ENCODE data around the gene TEX264. TPM values are rescaled to one million over a fixed set of nuclear protein-coding genes. Genes with fewer than 3 reads are reported as not detected.

Gene TEX264
- total RNA-seq, 4 donors from 2014 or later, result 48.0 to 73.8 (median 65.4) TPM

- no peaks in the 10 kb centered on the region for H3K27me3 ChIP-seq
- DNase-seq (ENCODE audit: extremely low spot score), result no peak
- no peak overlapping the region for H3K4me3 ChIP-seq
- no peaks in the 10 kb centered on the region for H3K9me3 ChIP-seq
- H3K36me3 ChIP-seq, result peaks cover 10 to 97% (median 64%) of the 10 kb centered on the region in 4 donors
- TF ChIP-seq POLR2AphosphoS5 (IDR thresholded peaks at IDR 0.05) (no peak), POLR2A (IDR thresholded peaks at IDR 0.05; ENCODE audit: low read depth) (no peak), EP300 (IDR thresholded peaks at IDR 0.05) (no peak), CTCF (IDR thresholded peaks at IDR 0.05) (no peak)
- intact Hi-C loops (cut with DNase I), result no loop called here
- no peak overlapping the region for H3K27ac ChIP-seq (replicated peaks in 1 of 4)
- 64% methylated on average over 3 of the region's 3 CpGs for WGBS
- H3K4me1 ChIP-seq, result peaks cover 11 to 31% (median 16%) of the 10 kb centered on the region in 4 donors
These were observed 20.9 kb downstream of the TEX264 start for GRCh38 chr3:51691949-51692348.

GRCh38 chr3:51692980-51693395, 21.9 kb downstream of the TEX264 start:
- no peaks in the 10 kb centered on the region for H3K27me3 ChIP-seq
- H3K36me3 ChIP-seq, result peaks cover 10 to 97% (median 70%) of the 10 kb centered on the region in 4 donors
- no peaks in the 10 kb centered on the region for H3K9me3 ChIP-seq
- no peak overlapping the region for H3K27ac ChIP-seq (replicated peaks in 1 of 4)
- peaks cover under 1 to 20% (median 7%) of the 10 kb centered on the region in 4 donors for H3K4me1 ChIP-seq
- DNase-seq (ENCODE audit: extremely low spot score), result no peak
- intact Hi-C loops (cut with DNase I), result no loop called here
- TF ChIP-seq CTCF (IDR thresholded peaks at IDR 0.05) (no peak), POLR2A (IDR thresholded peaks at IDR 0.05; ENCODE audit: low read depth) (no peak), EP300 (IDR thresholded peaks at IDR 0.05) (no peak), POLR2AphosphoS5 (IDR thresholded peaks at IDR 0.05) (no peak)
- no peak overlapping the region for H3K4me3 ChIP-seq
- 74% methylated on average over 8 of the region's 8 CpGs for WGBS

- Histone ChIP-seq H3K36me3 (peaks cover 23 to 98% (median 88%) of the 10 kb centered on the region in 4 donors), H3K9me3 (no peaks in the 10 kb centered on the region), H3K4me3 (no peak overlapping the region), H3K27me3 (no peaks in the 10 kb centered on the region), H3K4me1 (no peaks in the 10 kb centered on the region), H3K27ac (replicated peaks in 1 of 4) (no peak overlapping the region)
- intact Hi-C loops (cut with DNase I), result no loop called here
- WGBS, result 100% methylated on average over 3 of the region's 10 CpGs
- DNase-seq (ENCODE audit: extremely low spot score), result no peak
- TF ChIP-seq POLR2A (IDR thresholded peaks at IDR 0.05; ENCODE audit: low read depth), result no peak
- TF ChIP-seq POLR2AphosphoS5 (IDR thresholded peaks at IDR 0.05), result no peak
- no peak for TF ChIP-seq CTCF (IDR thresholded peaks at IDR 0.05)
- no peak for TF ChIP-seq EP300 (IDR thresholded peaks at IDR 0.05)
These were observed 25.9 kb downstream of the TEX264 start for GRCh38 chr3:51696954-51697353.

- Histone ChIP-seq H3K4me1 (no peaks in the 10 kb centered on the region), H3K27me3 (no peaks in the 10 kb centered on the region), H3K36me3 (peaks cover 24 to 98% (median 90%) of the 10 kb centered on the region in 4 donors), H3K27ac (replicated peaks in 1 of 4) (no peak overlapping the region), H3K9me3 (no peaks in the 10 kb centered on the region), H3K4me3 (no peak overlapping the region)
- DNase-seq (ENCODE audit: extremely low spot score), result no peak
- no peak for TF ChIP-seq EP300 (IDR thresholded peaks at IDR 0.05)
- no peak for TF ChIP-seq POLR2AphosphoS5 (IDR thresholded peaks at IDR 0.05)
- no peak for TF ChIP-seq POLR2A (IDR thresholded peaks at IDR 0.05; ENCODE audit: low read depth)
- TF ChIP-seq CTCF (IDR thresholded peaks at IDR 0.05), result no peak
- intact Hi-C loops (cut with DNase I), result no loop called here
- 87% methylated on average over 6 of the region's 6 CpGs for WGBS
These were observed 27.2 kb downstream of the TEX264 start for GRCh38 chr3:51698209-51698608.

GRCh38 chr3:51700403-51700802, 29.4 kb downstream of the TEX264 start:
- H3K27ac ChIP-seq (replicated peaks in 1 of 4), result no peak overlapping the region
- 94% methylated on average over 2 of the region's 2 CpGs for WGBS

More at GRCh38 chr3:51700403-51700802, 29.4 kb downstream of the TEX264 start:
- no peaks in the 10 kb centered on the region for H3K9me3 ChIP-seq
- no peak for DNase-seq (ENCODE audit: extremely low spot score)
- H3K4me3 ChIP-seq, result no peak overlapping the region
- no peak for TF ChIP-seq CTCF (IDR thresholded peaks at IDR 0.05)
- no peak for TF ChIP-seq POLR2AphosphoS5 (IDR thresholded peaks at IDR 0.05)
- no peak for TF ChIP-seq EP300 (IDR thresholded peaks at IDR 0.05)
- no peak for TF ChIP-seq POLR2A (IDR thresholded peaks at IDR 0.05; ENCODE audit: low read depth)
- intact Hi-C loops (cut with DNase I), result no loop called here
- H3K27me3 ChIP-seq, result no peaks in the 10 kb centered on the region
- no peaks in the 10 kb centered on the region for H3K4me1 ChIP-seq
- H3K36me3 ChIP-seq, result peaks cover 26 to 99% (median 89%) of the 10 kb centered on the region in 4 donors
